WI38 (cell line): Measurements from ENCODE around the gene OS9.
"Not testable (repeated sequence)": the region's sequence is repeated elsewhere in the genome, so short reads cannot be mapped to it uniquely, and the experiment has no call there.

ENCODE experiments used
- H3K4me3 ChIP-seq: 2 replicates; pipeline ENCODE4 v1.5.1; 2011; ENCODE audit warnings: low read depth, mild to moderate bottlenecking, control low read depth, low read length
- CTCF ChIP-seq: IDR thresholded peaks from 2 replicates; pipeline ENCODE4 v1.5.1; 2012; ENCODE audit warnings: low read depth, mild to moderate bottlenecking, control low read depth, low read length

Gene OS9

GRCh38 chr12:57693659-57694458 is at the start of gene OS9:
TSS of gene OS9 (plus strand) at chr12:57694132. CDS start at chr12:57694162, 30 bp downstream.
- H3K4me3 ChIP-seq: peak within 1 kb of the TSS; percentile 98
- TF ChIP-seq CTCF: peak; percentile 76

GRCh38 chr12:57645990-57646658 is 47.8 kb upstream of the OS9 start:
- not testable (repeated sequence) for H3K4me3 ChIP-seq

GRCh38 chr12:57646659-57647049 is 47.3 kb upstream of the OS9 start:
- H3K4me3 ChIP-seq: not testable (repeated sequence)

- H3K4me3 ChIP-seq: no peak overlapping the region
- TF ChIP-seq CTCF: no peak
Observed at GRCh38 chr12:57654042-57654441, 39.9 kb upstream of the OS9 start.

GRCh38 chr12:57655541-57656240 is 38.2 kb upstream of the OS9 start:
- no peak for TF ChIP-seq CTCF
- H3K4me3 ChIP-seq: no peak overlapping the region

GRCh38 chr12:57656408-57656807 is 37.5 kb upstream of the OS9 start:
- H3K4me3 ChIP-seq: not testable (repeated sequence)

GRCh38 chr12:57657744-57658143 is 36.2 kb upstream of the OS9 start:
- no peak overlapping the region for H3K4me3 ChIP-seq
- no peak for TF ChIP-seq CTCF

- TF ChIP-seq CTCF: no peak
- no peak overlapping the region for H3K4me3 ChIP-seq
Observed at GRCh38 chr12:57658890-57659289, 35.0 kb upstream of the OS9 start.

- no peak for TF ChIP-seq CTCF
- H3K4me3 ChIP-seq: no peak overlapping the region
Observed at GRCh38 chr12:57661376-57661775, 32.6 kb upstream of the OS9 start.

- H3K4me3 ChIP-seq: not testable (repeated sequence)
Observed at GRCh38 chr12:57665066-57665820, 28.7 kb upstream of the OS9 start.
